Islet of Langerhans (tissue), 1 donor: ENCODE measurements around the gene MRGPRD.

Source experiments
- FAIRE-seq: peaks from one replicate; lab custom pipeline; 2011; peaks lifted over from hg19 to GRCh38; lab: Jason Lieb, UNC

Gene MRGPRD

GRCh38 chr11:68980776-68981065 is at the start of gene MRGPRD:
MRGPRD (minus strand) TSS chr11:68980986; CDS start chr11:68980986, 0 bp downstream.
- FAIRE-seq, result no peak

DNA sequence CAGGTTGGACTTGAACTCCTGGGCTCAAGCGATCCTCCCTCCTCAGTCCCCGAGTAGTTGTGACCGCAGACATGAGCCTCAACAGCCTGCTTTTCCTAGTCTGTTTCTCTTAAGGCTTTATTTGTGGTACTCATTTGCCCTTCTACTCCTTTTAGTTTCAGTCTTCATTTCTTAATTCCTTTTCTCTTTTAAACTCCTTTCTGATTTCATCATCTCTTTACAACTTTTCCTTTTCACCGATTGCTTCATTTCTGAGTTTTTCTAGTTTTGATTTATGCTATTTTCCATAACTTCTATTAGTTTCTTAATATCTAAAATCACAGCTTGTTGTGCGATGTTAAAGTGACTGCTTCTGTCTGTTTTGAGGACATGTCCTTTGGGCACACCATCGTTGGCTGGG is 49.5 kb upstream of the MRGPRD start:
- FAIRE-seq, result no peak

DNA sequence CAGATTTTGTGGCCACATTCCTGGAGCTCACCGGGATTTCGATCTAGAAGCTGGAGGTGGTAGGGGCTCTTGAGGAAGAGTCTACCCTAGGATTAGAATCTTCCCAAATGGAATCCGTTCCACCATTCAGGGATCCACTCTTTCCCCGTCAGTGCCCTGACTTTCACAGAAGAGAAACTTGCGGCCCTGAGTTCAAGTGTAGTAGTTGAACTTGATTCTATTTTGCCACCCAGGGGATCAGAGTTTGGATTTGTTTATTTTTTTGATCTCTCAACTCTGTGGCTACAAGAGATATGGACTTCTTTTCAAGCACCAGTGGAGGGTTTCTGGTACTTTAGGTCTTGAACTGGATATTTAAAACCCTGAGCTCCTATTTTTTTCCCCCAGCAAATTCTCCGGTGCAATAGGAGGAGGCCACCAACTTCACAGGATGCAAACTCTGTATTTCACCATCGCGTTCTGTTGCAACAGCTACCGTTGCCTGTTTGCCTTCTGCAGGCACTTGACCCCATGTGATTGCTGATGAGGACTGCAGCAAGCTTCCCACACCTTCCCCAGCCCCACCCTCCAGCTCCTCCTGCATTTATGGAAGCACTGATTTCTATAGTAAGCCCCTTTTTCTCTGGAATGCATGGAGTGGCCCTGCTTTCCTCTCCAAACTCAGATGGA is 47.1 kb upstream of the MRGPRD start:
- FAIRE-seq, result no peak

- FAIRE-seq, result no peak
These were observed 43.7 kb upstream of the MRGPRD start for GRCh38 chr11:69024509-69024908.

DNA sequence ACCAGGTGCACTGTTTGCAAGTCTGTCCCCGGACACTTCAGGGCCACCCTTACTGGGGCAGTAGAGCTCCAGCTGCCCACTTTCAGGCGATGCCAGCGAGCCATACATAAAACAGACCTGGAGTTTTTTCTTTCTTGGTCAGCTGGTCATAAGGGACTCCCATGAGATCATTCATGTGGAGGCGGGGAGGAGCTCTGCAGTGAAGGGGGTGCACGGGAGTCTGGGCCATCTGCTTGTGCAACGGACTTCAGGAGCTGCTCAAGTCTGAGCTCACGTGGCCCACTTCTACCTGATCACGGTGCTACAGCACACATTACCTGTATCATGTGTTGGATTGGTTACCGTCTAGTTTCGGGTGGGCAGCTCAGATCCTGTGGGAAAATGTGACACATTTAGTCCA is 41.5 kb upstream of the MRGPRD start:
- no peak for FAIRE-seq

DNA sequence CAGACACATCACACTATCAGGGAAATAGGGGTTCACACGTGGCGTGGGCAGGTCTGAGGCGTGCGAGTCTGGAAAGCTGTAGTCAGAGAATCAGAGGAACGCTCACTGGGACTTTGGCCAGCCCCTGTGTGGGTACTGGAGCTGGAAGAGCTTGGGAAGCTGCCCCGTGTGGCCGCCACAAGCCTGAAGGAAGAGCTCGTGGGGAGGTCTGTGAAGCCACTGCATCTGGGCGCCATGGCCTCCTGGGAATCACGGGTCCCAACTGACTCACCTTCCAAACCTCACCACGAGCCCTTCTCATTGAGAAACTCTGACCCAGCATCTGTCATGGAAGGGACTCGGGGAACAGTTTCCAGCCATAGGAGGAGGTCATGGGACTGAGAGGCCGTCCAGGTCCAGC is 38.1 kb upstream of the MRGPRD start:
- FAIRE-seq, result no peak

- no peak for FAIRE-seq
These were observed 37.2 kb upstream of the MRGPRD start for GRCh38 chr11:69017951-69018350.

- FAIRE-seq, result no peak
These were observed 34.2 kb upstream of the MRGPRD start for GRCh38 chr11:69014898-69015549.

- no peak for FAIRE-seq
These were observed 33.5 kb upstream of the MRGPRD start for GRCh38 chr11:69014084-69014851.

DNA sequence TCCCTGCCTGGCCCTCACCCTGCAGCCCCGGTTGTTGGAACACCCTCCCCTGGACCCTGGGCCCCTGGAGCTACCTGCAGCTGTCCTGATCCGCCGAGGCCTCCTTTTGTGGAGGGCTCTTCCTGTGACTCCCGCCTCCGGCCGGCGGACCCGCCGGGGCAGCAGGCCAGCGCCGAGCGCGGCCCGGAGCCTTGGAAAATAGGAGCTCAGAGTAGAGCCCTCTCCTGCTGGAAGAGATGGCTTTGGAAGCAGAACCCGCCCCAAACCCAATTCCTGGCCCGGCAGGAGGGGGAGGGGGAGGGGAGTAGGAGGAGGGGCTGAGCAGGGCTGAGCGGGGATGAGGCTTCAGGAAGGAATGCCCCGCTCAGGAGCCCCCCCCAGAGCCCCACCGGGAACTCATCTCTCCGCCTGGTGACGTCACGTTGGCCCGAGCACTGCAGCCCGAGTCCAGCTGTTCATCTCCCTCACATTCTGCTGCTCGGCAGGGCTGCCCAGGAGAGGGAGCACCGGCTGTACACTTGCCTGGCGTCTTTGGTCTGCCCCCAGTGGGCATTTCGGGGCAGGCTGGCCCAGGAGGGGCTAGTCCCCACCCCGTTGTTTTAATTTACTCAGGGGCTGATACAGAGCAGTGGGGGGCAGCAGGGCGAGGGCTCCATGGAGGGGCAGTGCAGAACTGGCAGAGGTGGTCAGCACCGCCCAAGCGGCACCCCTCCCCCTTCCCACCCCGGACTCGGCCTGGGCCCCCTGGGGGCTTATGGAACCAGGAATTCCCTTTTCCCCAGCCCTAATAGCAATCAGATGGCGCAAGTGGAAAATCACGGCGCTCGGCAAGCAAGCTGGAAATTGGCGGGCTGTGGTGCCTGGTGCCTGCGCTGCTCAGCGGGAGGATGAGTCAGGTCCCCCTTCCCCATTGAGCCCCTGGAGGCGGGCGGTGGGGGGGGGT is 32.5 kb upstream of the MRGPRD start, which contains the start of gene MRGPRF:
TSS of gene MRGPRF (minus strand) at position 238 of the 943 bp plus-strand sequence. CDS start 3,345 bp downstream, outside the sequence.
- no peak for FAIRE-seq

- FAIRE-seq, result no peak
These were observed 31.6 kb upstream of the MRGPRD start for GRCh38 chr11:69012092-69013008.

- FAIRE-seq, result no peak
These were observed 30.9 kb upstream of the MRGPRD start for GRCh38 chr11:69011624-69012091.

DNA sequence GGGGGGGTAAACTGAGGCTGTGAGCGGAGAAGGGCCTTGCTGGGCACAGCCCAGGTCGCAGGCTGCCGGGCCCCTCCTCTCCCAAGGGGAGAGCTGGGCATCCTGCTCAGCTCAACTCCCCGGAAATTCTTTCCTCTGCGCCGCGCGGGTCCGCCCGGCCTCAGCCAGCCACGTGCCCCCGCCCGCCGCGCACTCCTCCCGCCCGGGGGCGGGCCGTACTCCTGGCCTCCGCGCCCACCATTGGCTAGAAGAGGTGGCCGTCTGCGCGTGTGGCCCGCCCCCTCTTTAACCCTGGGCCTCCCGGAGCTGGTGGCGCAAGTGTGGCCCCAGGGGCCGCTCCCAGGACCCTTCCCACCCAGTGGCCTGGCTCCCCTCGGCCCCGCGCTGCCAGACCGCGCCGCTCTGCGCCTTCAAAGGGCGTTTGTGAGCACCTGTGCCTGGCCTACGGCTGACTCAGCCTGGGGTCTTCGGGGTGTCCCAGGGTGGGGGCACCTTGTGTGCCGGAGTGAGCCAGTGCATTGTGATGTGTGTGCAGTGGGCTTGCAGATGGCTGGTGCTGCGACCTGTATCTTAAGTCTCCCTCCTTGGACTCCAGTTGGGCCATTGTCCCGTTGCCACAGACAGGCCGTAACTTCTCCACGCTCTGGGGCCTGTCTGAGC is 30.3 kb upstream of the MRGPRD start:
- no peak for FAIRE-seq

- no peak for FAIRE-seq
These were observed 29.6 kb upstream of the MRGPRD start for GRCh38 chr11:69010361-69010891.

GRCh38 chr11:69009441-69010211 is 28.8 kb upstream of the MRGPRD start:
- FAIRE-seq, result no peak

- no peak for FAIRE-seq
These were observed 28.1 kb upstream of the MRGPRD start for GRCh38 chr11:69008737-69009440.

DNA sequence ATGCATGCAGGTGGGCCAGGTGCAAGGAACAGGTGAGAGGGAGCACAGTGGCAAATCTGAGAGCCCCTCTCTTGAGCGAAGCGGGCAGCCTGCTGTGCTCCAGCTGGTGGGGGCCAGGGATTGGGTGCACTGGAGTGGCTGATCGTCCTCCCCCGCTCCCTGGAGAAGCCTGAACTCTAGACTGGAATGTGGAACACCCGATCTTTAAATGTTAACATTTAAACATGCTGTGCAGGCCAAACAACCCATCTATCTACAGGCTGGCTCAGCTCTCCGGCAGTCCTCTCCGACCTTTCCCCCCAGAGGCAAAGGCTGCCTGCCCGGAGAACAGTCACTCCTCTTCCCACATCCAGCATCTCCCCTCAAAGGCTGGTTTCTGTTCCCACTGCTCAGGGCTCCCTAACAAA is 27.2 kb upstream of the MRGPRD start:
- FAIRE-seq, result no peak

DNA sequence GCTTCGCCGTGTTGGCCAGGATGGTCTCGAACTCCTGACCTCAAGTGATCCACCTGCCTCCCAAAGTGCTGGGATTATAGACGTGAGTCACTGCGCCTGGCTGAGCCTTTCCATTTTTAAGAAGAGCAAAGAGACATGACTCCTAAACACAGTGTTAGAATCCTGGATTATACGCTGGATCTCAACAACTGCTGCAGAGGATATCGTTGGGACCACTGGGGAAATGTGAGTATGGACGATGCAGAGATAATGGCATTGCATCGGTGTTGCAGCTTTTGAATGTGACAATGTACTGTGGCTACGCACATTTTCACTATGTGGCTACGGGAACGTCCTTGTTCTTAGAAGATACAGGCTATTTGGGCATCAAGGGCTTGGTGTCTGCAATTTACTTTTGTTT is 26.0 kb upstream of the MRGPRD start:
- FAIRE-seq, result no peak
